AG04450 (cell line): ENCODE data around the gene ENTREP3. TPM values are rescaled to one million over a fixed set of nuclear protein-coding genes. Genes with fewer than 3 reads are reported as not detected.

Experiments
- CTCF ChIA-PET: fragments of 300-600, 350-600 bp; formaldehyde crosslinking; extraction: SDS; loops from one replicate; lab custom pipeline; 2022; ENCODE audit warnings: antibody characterized with exemption, inconsistent platforms; lab: Charles Lee
- POLR2A ChIA-PET: fragments of 350-600 bp; formaldehyde crosslinking; extraction: SDS; loops from one replicate; lab custom pipeline; 2021; ENCODE audit warnings: antibody characterized with exemption, inconsistent platforms; lab: Yijun Ruan, JAX
- DNase-seq: peaks from one replicate; pipeline ENCODE4 v3.0.0-alpha.2; 2011; ENCODE audit warnings: low read depth, low spot score
- H3K27ac ChIP-seq: one replicate; pipeline ENCODE4 v1.5.1; 2012; ENCODE audit warnings: low read depth, low read length, control low read depth
- H3K27me3 ChIP-seq: one replicate; pipeline ENCODE4 v1.6.0; 2012; ENCODE audit warnings: low read length; ENCODE audit not compliant: control insufficient read depth, insufficient read depth
- H3K4me3 ChIP-seq: 2 replicates; pipeline ENCODE4 v1.5.1; 2011; ENCODE audit warnings: mild to moderate bottlenecking, low read depth, low read length, control low read depth
- H3K9me3 ChIP-seq: 2 replicates; pipeline ENCODE4 v1.5.1; 2012; ENCODE audit warnings: low read length; ENCODE audit not compliant: control insufficient read depth, insufficient read depth
- polyA plus RNA-seq: library from polyadenylated mRNA; depleted of rRNA; stranded (reverse); fragments of >200 nt; gene quantifications from 2 replicates; pipeline ENCODE4 v1.2.3, GENCODE V29; 2011
- TF ChIP-seq, protein P1 (sequence below): IDR thresholded peaks from 2 replicates; pipeline ENCODE4 v1.5.1; 2011; ENCODE audit warnings: low read depth, low read length, control low read depth, inconsistent platforms

ENTREP3 gene
- polyA plus RNA-seq, 1 experiment, result 10.2 TPM

DNA sequence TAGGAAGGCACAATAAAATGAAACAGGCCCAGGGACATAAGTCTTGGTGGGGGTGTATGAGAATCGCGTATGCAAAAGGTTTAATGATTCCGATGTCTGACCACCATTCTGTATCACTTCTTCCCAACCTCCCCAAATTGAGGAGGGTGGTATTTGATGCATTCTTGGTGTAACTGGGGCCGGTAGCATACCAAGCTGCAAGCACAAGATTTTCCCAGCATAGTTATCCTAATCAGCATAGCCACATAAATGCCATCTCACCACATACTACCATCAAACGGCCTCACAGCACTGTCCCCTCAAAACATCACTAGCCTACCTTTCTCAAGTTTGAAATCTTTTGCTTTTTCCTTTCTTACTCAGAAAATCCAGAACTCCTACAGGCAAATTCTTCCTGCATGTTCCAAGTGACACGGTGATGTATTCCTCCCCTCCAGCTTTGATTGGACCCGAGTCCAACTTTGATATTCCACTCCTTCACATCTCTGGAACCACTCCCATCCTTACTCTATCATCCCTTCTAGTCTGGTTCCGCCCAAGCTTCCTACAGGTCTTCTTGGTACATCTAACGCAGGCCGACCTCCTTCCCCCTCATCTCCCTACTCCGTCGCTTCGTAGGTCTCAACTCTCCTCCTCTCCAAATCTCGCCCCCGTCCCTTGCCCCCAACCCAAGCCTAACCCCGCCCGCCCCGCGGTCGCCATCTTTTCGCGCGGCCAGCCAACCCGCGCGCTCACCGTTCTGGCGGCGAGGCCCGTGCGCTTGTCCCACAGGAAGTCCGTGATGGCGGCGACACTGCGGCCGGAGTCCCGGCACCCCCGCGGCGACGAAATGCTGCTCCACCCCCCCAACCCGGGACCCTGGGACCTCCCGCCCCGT is 17.4 kb upstream of the ENTREP3 start:
- POLR2A ChIA-PET, result interaction anchor here (0.5 to 1.8 kb wide), 13 partner anchors 9 to 291 kb away, joined by 3 to 13 read pairs (median 5); partner anchors contain the start of genes ASH1L and SCAMP3
- no peak for DNase-seq
- H3K9me3 ChIP-seq, result no peaks in the 10 kb centered on the region
- peak overlapping the region; percentile 89 for H3K4me3 ChIP-seq
- CTCF ChIA-PET, result interaction anchor here (0.9 to 5.0 kb wide), 3 partner anchors 22 to 320 kb away, joined by 3 to 56 read pairs (median 3); no protein-coding TSS in a partner anchor
- no peaks in the 10 kb centered on the region for H3K27me3 ChIP-seq
- H3K27ac ChIP-seq, result peak overlapping the region; percentile 83
- TF ChIP-seq, protein P1, sequence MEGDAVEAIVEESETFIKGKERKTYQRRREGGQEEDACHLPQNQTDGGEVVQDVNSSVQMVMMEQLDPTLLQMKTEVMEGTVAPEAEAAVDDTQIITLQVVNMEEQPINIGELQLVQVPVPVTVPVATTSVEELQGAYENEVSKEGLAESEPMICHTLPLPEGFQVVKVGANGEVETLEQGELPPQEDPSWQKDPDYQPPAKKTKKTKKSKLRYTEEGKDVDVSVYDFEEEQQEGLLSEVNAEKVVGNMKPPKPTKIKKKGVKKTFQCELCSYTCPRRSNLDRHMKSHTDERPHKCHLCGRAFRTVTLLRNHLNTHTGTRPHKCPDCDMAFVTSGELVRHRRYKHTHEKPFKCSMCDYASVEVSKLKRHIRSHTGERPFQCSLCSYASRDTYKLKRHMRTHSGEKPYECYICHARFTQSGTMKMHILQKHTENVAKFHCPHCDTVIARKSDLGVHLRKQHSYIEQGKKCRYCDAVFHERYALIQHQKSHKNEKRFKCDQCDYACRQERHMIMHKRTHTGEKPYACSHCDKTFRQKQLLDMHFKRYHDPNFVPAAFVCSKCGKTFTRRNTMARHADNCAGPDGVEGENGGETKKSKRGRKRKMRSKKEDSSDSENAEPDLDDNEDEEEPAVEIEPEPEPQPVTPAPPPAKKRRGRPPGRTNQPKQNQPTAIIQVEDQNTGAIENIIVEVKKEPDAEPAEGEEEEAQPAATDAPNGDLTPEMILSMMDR, result no peak

DNA sequence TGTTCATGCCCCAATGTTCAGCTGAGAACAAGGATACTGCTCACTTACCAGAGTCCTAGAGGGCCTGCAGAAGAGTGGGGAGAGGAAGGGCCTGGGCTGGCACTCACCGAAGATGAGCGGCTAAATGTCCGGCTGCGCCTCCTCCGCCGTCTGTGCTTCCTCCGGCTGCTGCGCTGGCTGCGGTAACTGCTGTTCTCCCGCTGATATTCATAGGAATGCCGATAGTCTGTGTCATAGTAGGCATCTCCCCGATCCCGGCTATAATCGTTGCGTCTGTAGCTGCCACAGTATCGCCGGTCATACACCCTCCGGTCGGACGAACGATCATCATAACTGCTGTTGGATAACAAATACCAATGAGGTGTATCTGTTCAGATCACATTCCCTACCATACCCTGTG is 14.1 kb upstream of the ENTREP3 start:
- Histone ChIP-seq H3K4me3 (no peak overlapping the region), H3K27me3 (no peaks in the 10 kb centered on the region), H3K27ac (no peak overlapping the region), H3K9me3 (no peaks in the 10 kb centered on the region)
- CTCF ChIA-PET, result no interaction called here
- POLR2A ChIA-PET, result no interaction called here
- TF ChIP-seq, protein P1, result no peak
- no peak for DNase-seq

DNA sequence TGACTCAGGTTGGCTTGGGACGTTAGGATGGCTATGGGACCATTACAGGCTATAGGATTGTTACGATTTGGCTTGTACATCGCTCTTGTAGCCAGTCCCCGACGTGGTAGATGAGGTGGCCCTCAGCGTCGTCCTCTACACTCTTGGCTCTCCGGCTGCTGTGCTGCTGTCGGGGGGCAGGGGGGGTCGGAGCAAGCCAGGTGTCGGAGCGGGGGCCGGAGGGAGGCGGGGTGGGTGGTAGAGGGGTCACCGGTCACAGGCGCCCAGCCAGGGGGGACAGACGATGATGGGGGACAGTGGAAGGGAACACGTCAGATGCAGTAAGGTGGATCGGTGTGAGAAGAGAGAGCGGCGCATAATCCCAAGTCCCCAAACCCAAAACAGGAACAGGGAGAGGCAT is 13.3 kb upstream of the ENTREP3 start:
- CTCF ChIA-PET, result interaction anchor here (0.8 kb wide), 1 partner anchor 18 kb away, joined by 3 read pairs; no protein-coding TSS in a partner anchor
- POLR2A ChIA-PET, result no interaction called here
- Histone ChIP-seq H3K9me3 (no peaks in the 10 kb centered on the region), H3K27ac (no peak overlapping the region), H3K4me3 (no peak overlapping the region), H3K27me3 (no peaks in the 10 kb centered on the region)
- TF ChIP-seq, protein P1, result no peak
- DNase-seq, result no peak

- Histone ChIP-seq H3K4me3 (no peak overlapping the region), H3K27ac (no peak overlapping the region), H3K9me3 (no peaks in the 10 kb centered on the region), H3K27me3 (no peaks in the 10 kb centered on the region)
- no peak for DNase-seq
- ChIA-PET CTCF (interaction anchor here (2.9 kb wide), 1 partner anchor 17 kb away, joined by 19 read pairs; no protein-coding TSS in a partner anchor), POLR2A (no interaction called here)
- TF ChIP-seq, protein P1, result no peak
These were observed 12.1 kb upstream of the ENTREP3 start for GRCh38 chr1:155267373-155267772.

GRCh38 chr1:155266553-155266952 is 11.3 kb upstream of the ENTREP3 start:
- Histone ChIP-seq H3K27me3 (no peaks in the 10 kb centered on the region), H3K4me3 (no peak overlapping the region), H3K27ac (no peak overlapping the region), H3K9me3 (no peaks in the 10 kb centered on the region; the same call in 1 of the 2 replicates)
- no peak for DNase-seq
- CTCF ChIA-PET, result interaction anchor here (0.9 to 2.9 kb wide), 3 partner anchors 16 to 94 kb away, joined by 3 to 19 read pairs (median 4); partner anchors contain the start of gene KRTCAP2
- POLR2A ChIA-PET, result no interaction called here
- TF ChIP-seq, protein P1, result no peak
